ENCODE measurements around the gene CEP290. TPM values are rescaled to one million over a fixed set of nuclear protein-coding genes. Genes with fewer than 3 reads are reported as not detected.

CEP290 gene
- total RNA-seq, 1 donor from 2014 or later: 15.4 TPM

DNA sequence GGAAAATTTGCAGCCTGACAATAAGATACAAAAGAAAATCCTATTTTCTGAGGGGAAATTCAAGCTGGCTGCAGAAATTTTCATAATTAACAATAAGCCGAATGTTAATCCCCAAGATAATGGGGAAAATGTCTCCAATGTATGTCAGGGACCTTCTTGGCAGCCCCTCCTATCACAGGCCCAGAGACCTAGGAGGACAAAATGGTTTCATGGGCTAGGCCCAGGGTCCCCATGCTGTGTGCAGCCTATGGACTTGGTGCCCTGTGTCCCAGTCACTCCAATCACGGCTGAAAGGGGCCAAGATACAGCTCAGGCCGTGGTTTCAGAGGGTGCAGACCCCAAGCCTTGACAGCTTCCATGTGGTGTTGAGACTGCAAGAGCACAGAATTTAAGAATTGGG is 123.9 kb downstream of the CEP290 start:
- H3K36me3 Mint-ChIP-seq (ENCODE audit: unreplicated experiment): no peaks in the 10 kb centered on the region
- peaks cover 9% of the 10 kb centered on the region for H3K27me3 Mint-ChIP-seq (ENCODE audit: unreplicated experiment)
- H3K27ac Mint-ChIP-seq (ENCODE audit: unreplicated experiment): no peak overlapping the region
- H3K4me1 Mint-ChIP-seq (ENCODE audit: unreplicated experiment): peaks cover 4% of the 10 kb centered on the region
- no peak for DNase-seq (ENCODE audit: extremely low spot score, unreplicated experiment)
- peaks cover 29% of the 10 kb centered on the region for H3K9me3 Mint-ChIP-seq (ENCODE audit: unreplicated experiment)
- no peak overlapping the region for H3K4me3 Mint-ChIP-seq (ENCODE audit: unreplicated experiment)
- TF ChIP-seq, protein P1, sequence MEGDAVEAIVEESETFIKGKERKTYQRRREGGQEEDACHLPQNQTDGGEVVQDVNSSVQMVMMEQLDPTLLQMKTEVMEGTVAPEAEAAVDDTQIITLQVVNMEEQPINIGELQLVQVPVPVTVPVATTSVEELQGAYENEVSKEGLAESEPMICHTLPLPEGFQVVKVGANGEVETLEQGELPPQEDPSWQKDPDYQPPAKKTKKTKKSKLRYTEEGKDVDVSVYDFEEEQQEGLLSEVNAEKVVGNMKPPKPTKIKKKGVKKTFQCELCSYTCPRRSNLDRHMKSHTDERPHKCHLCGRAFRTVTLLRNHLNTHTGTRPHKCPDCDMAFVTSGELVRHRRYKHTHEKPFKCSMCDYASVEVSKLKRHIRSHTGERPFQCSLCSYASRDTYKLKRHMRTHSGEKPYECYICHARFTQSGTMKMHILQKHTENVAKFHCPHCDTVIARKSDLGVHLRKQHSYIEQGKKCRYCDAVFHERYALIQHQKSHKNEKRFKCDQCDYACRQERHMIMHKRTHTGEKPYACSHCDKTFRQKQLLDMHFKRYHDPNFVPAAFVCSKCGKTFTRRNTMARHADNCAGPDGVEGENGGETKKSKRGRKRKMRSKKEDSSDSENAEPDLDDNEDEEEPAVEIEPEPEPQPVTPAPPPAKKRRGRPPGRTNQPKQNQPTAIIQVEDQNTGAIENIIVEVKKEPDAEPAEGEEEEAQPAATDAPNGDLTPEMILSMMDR (IDR thresholded peaks at IDR 0.05): no peak

DNA sequence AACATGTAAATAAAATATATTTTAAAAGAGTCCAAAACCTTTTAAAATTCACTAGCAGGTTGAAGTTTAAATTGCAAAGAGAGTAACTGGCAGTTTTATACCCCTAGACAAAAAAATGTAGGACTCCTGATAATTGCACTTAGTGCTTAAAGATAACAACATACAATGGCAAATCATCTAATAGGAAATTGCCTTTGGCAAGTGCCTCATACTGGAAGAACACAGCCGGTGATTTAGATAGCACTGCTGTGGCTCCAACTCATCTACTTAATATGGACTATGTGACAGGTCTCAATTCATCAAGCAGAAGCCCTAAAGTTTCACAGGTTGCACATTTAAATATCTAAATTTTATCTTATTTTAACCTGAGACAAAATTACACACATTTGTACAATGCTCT is 126.1 kb downstream of the CEP290 start:
- Mint-ChIP-seq H3K27ac (ENCODE audit: unreplicated experiment) (no peak overlapping the region), H3K27me3 (ENCODE audit: unreplicated experiment) (peaks cover 11% of the 10 kb centered on the region), H3K4me3 (ENCODE audit: unreplicated experiment) (no peak overlapping the region), H3K9me3 (ENCODE audit: unreplicated experiment) (peaks cover 22% of the 10 kb centered on the region), H3K36me3 (ENCODE audit: unreplicated experiment) (no peaks in the 10 kb centered on the region), H3K4me1 (ENCODE audit: unreplicated experiment) (peaks cover 4% of the 10 kb centered on the region)
- DNase-seq (ENCODE audit: extremely low spot score, unreplicated experiment): no peak
- TF ChIP-seq, protein P1 (IDR thresholded peaks at IDR 0.05): no peak

DNA sequence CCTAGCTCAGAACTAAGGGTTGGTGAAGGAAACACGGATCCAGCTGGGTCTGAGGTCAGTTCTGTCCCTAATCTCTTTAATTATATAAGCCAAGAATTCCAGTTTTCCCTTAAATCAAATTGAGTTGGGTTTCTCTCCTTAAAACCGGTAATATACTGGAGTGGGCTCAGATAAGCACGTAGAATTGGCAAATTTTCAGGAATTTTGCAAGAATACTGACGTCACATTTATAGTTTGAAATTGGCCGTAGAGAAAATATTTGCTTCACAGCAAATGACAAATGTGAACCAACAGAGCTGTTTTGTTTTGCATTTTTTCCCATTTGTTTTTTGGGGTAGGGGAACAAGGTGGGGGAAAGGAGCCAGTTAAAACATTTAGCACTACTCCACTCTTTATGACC is 130.1 kb downstream of the CEP290 start:
- Mint-ChIP-seq H3K4me1 (ENCODE audit: unreplicated experiment) (peaks cover 4% of the 10 kb centered on the region), H3K27me3 (ENCODE audit: unreplicated experiment) (peaks cover 11% of the 10 kb centered on the region), H3K9me3 (ENCODE audit: unreplicated experiment) (no peaks in the 10 kb centered on the region), H3K36me3 (ENCODE audit: unreplicated experiment) (no peaks in the 10 kb centered on the region), H3K27ac (ENCODE audit: unreplicated experiment) (no peak overlapping the region), H3K4me3 (ENCODE audit: unreplicated experiment) (no peak overlapping the region)
- DNase-seq (ENCODE audit: extremely low spot score, unreplicated experiment): no peak
- TF ChIP-seq, protein P1 (IDR thresholded peaks at IDR 0.05): no peak

DNA sequence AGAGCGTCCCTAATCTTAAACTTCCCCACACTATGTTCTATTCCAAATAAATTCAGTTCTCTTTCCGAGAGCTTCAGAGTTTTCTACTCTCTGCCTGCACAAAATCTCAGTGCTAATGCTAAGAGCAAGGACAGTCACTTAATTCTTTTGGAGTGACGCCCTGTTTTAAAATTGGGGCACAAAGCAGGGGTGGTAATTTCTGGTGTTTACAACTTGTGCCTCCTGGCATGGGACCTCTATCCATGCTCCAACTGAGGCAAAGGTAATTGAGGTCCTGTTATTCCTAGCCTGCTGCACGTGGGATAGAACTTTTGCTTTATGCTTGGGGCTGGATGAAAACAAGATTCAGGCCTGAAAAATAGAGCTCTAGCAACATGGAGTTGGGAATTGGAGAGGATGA is 135.5 kb downstream of the CEP290 start:
- H3K9me3 Mint-ChIP-seq (ENCODE audit: unreplicated experiment): peaks cover 15% of the 10 kb centered on the region
- no peak overlapping the region for H3K4me3 Mint-ChIP-seq (ENCODE audit: unreplicated experiment)
- H3K36me3 Mint-ChIP-seq (ENCODE audit: unreplicated experiment): no peaks in the 10 kb centered on the region
- TF ChIP-seq, protein P1 (IDR thresholded peaks at IDR 0.05): no peak
- no peaks in the 10 kb centered on the region for H3K4me1 Mint-ChIP-seq (ENCODE audit: unreplicated experiment)
- H3K27me3 Mint-ChIP-seq (ENCODE audit: unreplicated experiment): no peaks in the 10 kb centered on the region
- DNase-seq (ENCODE audit: extremely low spot score, unreplicated experiment): no peak
- H3K27ac Mint-ChIP-seq (ENCODE audit: unreplicated experiment): no peak overlapping the region

DNA sequence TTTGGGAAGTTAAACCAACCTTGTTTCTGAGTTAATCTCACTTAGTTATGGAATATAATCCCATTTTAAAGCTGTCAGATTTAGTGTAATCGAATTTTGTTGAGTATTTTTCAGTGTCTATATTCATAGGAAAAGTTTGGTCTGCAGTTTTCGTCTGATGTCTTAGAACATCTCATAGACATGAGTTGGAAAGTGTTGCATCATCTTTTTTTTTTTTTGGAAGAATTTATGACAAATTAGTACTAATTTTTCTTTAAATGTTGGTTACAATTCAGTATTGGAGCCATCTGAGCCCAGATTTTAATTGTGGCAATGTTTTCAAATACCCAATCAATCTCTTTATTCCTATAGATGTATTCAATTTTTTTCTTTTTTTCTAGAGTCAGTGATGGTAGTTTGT is 140.6 kb downstream of the CEP290 start:
- H3K9me3 Mint-ChIP-seq (ENCODE audit: unreplicated experiment): peaks cover 15% of the 10 kb centered on the region
- H3K27me3 Mint-ChIP-seq (ENCODE audit: unreplicated experiment): peaks cover 24% of the 10 kb centered on the region
- no peak overlapping the region for H3K4me3 Mint-ChIP-seq (ENCODE audit: unreplicated experiment)
- TF ChIP-seq, protein P1 (IDR thresholded peaks at IDR 0.05): no peak
- no peak for DNase-seq (ENCODE audit: extremely low spot score, unreplicated experiment)
- H3K4me1 Mint-ChIP-seq (ENCODE audit: unreplicated experiment): no peaks in the 10 kb centered on the region
- H3K36me3 Mint-ChIP-seq (ENCODE audit: unreplicated experiment): no peaks in the 10 kb centered on the region
- H3K27ac Mint-ChIP-seq (ENCODE audit: unreplicated experiment): no peak overlapping the region

Other genes with a start within 250 kb of the CEP290 start
- 0.08 TPM in 1 of 2 replicates, not detected in the other for gene C12orf50, start 112.7 kb downstream of the CEP290 start, total RNA-seq
- gene TMTC3, start 219 bp upstream of the CEP290 start, total RNA-seq: 42.0 and 43.3 TPM in 2 replicates